GM19035 (cell line): ENCODE data around the gene KLHL22.
"Not testable (repeated sequence)": the region's sequence is repeated elsewhere in the genome, so short reads cannot be mapped to it uniquely, and the experiment has no call there.

Experiments used
- ATAC-seq: cut with Tn5 transposase; IDR thresholded peaks from one replicate; pipeline ENCODE4 v1.9.1; 2021; ENCODE audit not compliant: unreplicated experiment

The KLHL22 gene

DNA sequence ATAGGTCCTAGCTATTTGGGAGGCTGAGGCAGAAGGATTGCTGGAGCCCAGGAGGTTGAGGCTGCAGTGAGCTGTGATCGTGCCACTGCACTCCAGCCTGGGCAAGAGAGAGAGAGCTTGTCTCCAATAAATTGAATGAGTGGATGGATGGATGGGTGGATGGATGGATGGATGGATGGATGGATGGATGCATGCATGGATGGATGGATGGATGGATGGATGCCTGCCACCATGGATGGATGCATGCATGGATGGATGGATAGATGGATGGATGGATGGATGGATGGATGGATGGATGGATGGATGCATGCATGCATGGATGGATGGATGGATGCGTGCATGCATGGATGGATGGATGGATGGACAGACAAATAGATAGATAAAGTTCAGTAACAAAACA is 25.1 kb downstream of the KLHL22 start:
- not testable (repeated sequence) for ATAC-seq

- ATAC-seq, result no peak
Observed at GRCh38 chr22:20469110-20469868, 26.3 kb downstream of the KLHL22 start.

- ATAC-seq, result no peak
Observed at GRCh38 chr22:20466659-20467379, 28.8 kb downstream of the KLHL22 start.

- ATAC-seq, result no peak
Observed at GRCh38 chr22:20465759-20466077, 29.9 kb downstream of the KLHL22 start.

DNA sequence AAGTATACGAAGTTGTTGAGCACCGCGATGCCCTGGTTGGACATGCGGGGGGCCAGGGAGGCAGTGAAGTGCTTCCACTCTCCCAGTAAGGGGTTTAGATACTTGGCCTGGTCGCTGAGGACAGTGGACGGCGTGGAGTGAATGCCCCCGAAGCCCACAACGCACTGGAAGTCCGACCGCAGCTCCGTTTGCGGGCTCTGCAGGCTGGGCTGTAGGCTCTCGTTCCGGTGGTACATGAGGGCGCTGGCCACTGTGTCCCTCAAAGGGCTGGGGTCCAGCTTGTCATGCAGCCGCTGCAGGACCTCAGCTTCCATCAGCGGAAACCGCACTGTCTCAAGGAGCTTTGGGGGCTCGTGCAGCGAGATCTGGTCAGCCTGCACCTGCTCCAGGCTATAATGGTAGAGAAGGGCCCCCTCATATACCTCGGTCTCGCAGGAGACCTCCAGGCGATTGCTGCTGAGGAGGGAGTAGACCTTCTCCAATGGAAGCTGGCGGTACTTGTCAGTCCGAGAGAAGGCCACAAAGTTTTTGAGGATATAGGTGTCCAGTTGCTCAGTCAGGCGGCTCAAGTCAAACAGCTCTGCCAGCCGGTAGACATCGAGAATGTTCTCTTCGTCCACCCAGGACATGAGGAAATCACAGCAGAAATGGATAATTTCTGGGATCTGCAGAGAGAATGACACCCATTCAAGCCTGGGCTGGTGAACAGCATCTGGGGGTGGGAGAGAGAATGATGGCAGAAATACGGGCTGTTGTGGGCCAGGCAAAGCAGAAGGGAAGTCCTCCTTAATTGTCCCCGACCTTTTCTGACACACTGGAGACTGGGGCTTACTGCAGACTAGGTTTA is 30.5 kb downstream of the KLHL22 start:
- ATAC-seq, result no peak

DNA sequence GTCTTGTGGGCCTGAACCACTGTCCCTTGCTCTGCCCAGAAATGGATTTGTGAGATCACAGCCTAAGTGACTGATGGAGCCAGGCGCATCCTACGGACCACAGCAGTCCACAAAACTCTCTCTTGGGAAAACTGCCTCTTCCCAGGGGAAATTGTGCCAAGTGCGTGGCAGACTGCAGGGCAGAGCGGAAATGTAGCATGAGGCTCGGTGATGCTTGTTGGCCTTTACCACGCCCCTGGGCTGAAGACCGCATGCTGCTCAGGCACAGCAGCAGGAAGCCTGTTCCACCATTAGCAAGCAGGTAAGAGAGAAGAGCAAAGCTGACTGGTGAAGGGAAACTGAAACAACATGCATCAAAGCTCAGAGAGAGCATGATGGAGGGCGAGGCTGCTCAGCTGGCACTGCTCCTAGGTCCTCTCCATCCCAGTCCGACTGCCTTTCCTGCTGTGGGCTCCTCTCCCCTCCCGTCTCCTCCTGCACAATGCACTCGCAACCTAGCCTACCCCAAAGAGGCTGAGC is 31.4 kb downstream of the KLHL22 start:
- ATAC-seq, result no peak

DNA sequence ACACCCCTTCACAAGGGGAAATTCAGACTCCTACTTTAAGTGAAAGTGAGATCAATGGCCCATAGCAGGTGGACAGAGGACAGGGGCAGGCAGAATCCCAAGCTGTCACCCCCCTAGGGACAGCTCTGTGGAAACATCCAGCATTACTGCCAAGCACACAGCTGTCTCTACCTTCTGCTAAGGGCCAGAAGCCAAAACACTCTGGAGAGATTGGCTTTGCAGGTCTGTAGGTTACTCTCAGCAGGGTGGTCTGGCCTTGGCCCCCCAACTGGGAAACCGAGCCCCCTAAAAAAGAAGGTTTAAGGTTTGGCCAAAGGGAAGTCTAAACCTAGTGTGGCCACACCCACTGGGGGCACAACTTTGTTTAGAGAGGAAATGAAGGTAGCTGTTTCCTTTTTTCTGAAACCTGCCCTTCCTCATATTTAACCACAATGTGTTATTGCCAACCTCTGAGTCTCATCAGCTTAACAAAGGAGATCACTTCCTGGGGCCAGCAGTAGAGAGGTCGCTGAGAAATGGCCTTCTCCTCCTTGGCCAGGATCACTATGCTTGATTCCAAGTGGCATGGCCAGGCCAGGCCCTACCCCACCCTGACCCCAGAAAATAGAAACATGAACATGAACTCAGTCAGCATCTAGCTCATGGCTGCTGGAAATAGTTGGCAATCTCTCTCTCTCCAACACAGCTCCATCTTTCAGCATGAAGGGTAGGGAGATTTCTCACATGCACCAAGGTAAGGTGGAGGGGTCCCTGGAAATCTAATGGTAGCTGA is 32.1 kb downstream of the KLHL22 start:
- no peak for ATAC-seq

DNA sequence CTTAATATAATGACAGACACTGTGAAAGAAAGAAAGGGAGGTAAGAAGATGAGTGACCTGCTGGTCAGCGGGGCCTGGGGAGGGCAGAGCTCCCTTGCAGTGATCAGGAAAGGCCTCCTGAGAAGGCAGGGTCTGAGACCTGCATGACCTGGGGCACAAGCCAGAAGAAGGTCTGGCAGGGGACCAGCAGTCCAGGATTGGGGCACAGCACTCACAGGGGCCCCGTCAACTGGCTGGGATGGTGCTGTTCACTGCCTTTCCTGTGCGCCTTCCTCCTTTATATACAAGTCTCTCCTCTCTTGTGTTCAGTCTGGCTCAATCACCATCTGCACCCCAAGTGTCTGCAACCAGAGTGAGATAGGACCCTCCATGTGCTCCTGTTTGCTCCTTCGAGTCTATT is 35.7 kb downstream of the KLHL22 start:
- no peak for ATAC-seq

GRCh38 chr22:20459152-20459542 is 36.4 kb downstream of the KLHL22 start:
- no peak for ATAC-seq

DNA sequence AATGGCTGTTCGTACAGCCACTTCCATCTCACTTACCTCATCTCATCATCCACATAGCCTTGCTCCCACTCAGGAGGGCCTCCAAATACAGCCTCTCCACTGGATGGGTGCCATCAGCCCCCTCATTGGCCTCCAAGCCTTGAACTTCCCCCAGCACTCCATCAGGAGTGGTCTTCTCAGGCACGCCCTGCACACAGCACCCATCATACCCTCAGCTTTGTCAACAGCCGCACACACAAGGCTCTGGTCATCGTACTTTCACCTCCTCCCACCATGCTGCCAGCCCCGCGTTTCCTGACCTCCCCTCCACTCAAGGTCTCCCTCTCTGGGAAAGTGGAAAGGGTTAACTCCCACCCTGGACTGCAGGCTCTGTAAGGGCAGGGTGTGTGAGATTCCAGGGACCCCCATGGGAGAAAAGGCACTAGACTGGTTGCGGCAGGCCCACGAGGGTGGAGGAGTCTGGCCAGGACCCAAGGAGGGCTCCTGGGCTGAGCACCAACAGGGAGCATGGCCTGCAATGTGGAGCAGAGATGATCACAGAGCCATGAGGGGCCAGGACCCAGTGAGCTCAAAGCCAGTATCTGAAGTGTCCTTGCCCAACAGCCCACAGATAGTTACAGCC is 37.0 kb downstream of the KLHL22 start:
- no peak for ATAC-seq

- ATAC-seq, result no peak
Observed at GRCh38 chr22:20457506-20458240, 37.9 kb downstream of the KLHL22 start.

DNA sequence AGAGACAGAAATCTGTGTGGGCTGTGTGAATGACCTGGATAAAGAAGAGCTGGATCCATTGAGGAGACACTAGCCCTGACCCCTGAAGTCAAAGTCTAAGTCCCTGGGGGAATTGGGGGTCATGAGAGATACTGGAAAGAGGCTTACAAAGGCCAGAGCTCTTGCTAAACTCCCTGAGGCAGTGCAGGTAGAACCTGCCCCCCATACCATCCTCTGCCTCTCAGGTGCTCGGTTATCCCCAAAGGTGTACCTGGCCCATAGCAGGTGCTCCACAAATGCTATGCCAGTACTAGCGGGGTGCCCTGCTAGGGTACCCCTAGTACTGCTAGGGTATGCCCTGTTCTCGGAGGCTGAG is 38.9 kb downstream of the KLHL22 start:
- ATAC-seq, result no peak

GRCh38 chr22:20456064-20456721 is 39.4 kb downstream of the KLHL22 start:
- peak; percentile 49 for ATAC-seq

DNA sequence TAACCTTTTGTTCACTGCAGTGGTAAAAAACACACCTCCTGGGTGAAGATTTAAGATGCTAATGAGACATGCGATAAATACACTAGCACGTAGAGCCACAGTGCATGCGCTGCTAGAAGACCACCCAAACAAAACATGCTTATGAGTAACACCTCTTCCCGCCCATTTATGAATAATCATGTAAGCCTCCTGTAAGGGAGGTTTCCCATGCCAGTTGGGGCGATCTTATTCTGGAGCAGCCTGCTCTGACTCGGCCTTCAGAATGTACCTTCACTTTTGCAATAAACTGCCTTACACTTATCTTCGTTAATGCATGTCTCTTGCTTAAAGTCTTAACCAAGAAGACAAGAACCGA is 39.9 kb downstream of the KLHL22 start:
- no peak for ATAC-seq

- ATAC-seq, result no peak
Observed at GRCh38 chr22:20453222-20453621, 42.4 kb downstream of the KLHL22 start.

DNA sequence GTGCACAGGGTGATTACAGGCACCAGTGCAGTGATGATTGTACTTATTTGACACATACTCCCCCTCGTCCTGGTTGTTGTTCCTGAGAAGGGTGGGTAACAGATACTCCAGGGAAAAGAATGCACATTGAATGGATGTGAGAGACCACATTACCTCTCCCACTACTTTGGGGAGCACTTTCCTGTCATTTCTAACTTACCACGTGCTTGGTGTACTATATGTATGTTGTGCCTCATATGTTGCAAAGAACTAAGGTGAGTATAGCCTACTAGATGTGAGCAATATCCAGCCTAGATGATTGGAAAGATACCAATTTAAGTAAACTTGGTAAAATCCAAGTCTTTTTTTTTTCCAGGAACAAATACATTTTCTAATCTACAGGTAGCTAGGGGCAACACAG is 43.7 kb downstream of the KLHL22 start:
- ATAC-seq, result no peak

GRCh38 chr22:20451129-20451778 is 44.3 kb downstream of the KLHL22 start:
- not testable (repeated sequence) for ATAC-seq

DNA sequence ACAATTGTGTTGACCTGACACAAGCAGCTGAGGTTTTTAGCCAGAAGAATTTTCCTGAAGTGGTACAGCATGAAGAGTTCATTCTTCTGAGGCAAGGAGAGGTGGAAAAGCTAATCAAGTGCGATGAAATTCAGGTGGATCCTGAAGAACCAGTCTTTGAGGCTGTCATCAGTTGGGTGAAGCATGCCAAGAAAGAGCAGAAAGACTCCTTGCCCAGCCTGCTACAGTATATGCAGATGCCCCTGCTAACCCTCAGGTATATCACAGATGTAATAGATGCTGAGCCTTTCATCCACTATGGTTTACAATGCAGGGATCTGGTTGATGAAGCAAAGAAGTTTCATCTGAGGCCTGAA is 45.1 kb downstream of the KLHL22 start:
- ATAC-seq, result no peak
